ENCODE results near the gene MOG.
A peak's percentile ranks its signal among the peaks of the same experiment; 100 is the strongest.

The MOG gene

DNA sequence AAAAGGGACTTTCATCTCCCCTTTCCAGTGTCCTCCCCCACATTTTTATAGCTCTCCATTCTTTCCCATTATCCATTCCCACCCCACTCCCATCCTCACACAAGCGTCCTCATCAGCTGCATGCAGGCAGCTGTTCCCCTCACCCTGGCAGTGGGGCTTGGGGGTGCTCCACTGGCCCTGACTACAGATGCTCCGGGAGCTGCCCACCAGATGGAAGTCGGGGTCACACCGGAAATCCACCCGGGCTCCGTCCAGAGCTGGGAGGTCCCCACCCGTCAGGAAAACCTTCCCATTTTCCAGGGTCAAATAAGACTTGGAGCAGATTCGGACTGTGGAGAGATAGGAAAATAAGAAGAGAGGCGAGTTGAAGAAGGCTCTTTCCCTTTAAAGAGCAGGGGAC lies 26.6 kb upstream of the MOG start:
- H3K27me3 Mint-ChIP-seq (ENCODE audit: low read depth), result peaks cover 71% of the 10 kb centered on the region
- H3K4me1 Mint-ChIP-seq (ENCODE audit: low read depth), result peaks cover 40% of the 10 kb centered on the region
- no peak overlapping the region for H3K27ac Mint-ChIP-seq
- no peaks in the 10 kb centered on the region for H3K9me3 Mint-ChIP-seq
- no peak overlapping the region for H3K4me3 Mint-ChIP-seq
- peaks cover 1% of the 10 kb centered on the region for H3K36me3 Mint-ChIP-seq (ENCODE audit: low read depth)
- DNase-seq (ENCODE audit: low spot score), result no peak

DNA sequence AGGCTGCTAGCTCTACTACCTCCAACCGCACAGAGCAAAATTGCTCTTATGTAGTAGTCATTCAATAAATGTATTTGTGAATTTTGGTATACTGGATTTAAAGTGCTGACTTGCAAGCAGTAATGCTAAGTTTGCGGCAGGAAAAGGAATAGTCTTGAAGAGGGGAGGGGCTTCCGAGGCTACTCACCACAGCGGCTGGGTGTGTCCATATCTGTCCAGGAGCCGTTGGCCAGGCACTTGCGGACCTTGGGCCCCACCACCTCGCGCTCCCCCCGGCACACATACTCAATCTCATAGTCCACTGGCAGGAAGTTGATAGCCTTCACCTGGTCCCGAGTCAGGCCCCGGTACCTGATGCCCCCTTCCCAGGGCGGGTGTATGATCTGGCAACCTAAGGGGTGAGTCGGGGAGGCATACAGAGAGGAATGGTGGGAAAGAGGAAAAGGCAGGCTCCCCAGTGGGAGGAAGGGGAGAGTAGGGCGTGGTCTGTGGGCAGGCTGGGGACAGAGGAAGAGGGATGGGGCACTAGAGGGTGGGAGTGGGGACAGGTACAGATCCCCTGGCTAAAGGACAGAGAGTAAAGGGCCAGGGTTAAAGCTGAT lies 25.6 kb upstream of the MOG start:
- Mint-ChIP-seq H3K4me3 (peak overlapping the region; percentile 83), H3K9me3 (no peaks in the 10 kb centered on the region), H3K27ac (peak overlapping the region; percentile 38), H3K36me3 (ENCODE audit: low read depth) (peaks cover 1% of the 10 kb centered on the region), H3K4me1 (ENCODE audit: low read depth) (peaks cover 40% of the 10 kb centered on the region), H3K27me3 (ENCODE audit: low read depth) (peaks cover 67% of the 10 kb centered on the region)
- DNase-seq (ENCODE audit: low spot score), result no peak

DNA sequence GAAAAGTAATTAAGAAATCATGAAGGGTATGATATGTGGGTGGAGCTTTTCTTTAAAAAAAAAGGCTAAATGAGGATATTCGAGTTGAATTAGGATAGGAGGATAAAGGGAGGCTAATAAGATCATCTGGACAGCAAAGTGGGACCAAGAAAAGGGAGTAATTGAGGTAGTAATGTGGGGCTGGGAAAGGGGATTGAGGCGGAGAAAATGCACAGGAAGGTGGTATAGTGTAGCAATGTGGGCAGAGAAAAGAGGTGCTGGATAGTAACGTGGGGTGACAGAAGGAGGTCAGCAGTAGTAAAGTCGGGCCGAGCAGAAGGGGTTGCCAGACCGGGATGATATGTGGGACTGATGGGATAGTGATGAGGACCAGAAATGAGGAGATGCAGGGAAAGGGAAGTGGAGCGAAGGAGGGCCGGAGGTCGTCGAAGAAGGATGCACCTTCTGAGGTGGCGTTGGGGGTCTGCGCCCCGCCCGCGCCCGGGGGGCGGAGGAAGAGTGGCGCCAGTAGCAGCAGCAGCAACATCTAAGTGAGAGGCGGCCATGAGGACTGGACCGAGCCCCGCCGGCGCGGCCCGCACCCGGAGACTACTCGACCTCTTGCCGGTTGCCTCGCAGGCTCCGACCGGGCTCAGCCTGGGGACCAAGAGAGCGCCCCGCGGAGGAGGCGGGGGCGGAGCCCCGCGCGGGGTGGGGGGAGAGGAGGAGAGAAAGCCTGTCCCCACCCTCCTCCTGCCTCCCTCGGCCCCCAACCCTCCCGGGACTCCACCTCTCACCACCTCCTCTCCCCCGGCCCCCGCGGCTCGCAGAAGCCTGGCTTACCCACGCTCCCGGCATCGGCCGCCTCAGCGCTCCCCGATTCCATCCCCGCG lies 24.8 kb upstream of the MOG start:
- Mint-ChIP-seq H3K9me3 (no peaks in the 10 kb centered on the region), H3K4me3 (peak overlapping the region; percentile 83)

DNA sequence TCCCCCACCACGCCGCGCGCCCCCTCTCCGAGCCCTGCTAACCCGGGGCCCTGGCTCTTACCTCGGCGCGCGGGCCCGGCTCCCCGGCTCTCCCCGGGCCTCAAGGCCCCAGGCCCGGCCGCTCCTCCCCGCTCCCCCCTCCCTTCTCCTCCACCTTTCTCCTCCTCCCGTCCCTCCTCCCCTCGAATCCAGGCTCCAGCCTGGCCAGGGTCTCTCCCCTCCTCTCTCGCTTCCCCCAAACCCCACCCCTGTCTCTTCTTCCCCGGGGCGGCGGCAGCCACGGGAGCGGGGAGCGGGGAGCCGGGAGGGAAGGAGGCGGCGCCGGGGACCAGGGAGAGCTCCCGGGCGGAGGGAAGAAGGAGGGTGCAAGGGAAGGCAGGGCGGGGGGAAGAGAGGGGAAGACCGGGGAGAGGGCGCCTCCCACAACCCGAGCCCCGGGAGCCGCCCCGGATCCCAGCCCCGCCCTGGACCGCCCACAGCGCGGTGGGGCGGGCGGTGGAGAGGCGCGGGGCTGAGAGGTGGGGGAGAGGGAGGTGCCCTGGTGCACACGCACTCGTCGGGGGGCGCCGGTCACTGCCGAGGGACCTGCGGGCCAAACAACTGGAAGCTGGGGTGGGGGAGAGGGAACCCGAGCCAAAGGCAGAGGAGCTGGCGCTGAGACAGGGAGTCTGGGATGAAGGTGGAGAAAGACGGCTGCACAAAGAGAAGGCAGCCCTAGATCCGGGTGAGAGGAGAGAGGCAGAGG lies 23.9 kb upstream of the MOG start, which contains the start of gene GABBR1:
Gene GABBR1, minus strand, starts transcription at position 395 of the 745 bp plus-strand sequence. CDS start 798 bp downstream, outside the sequence.
- peak; percentile 73 for DNase-seq (ENCODE audit: low spot score)
- Mint-ChIP-seq H3K27ac (peak within 1 kb of the TSS; percentile 76), H3K36me3 (ENCODE audit: low read depth) (peaks cover 1% of the 10 kb centered on the region), H3K9me3 (no peaks in the 10 kb centered on the region), H3K4me3 (peak within 1 kb of the TSS; percentile 83), H3K4me1 (ENCODE audit: low read depth) (peaks cover 43% of the 10 kb centered on the region), H3K27me3 (ENCODE audit: low read depth) (peaks cover 64% of the 10 kb centered on the region)

More for the DNA sequence above, 24.8 kb upstream of the MOG start:
- H3K27ac Mint-ChIP-seq, result peak overlapping the region; percentile 38
- H3K36me3 Mint-ChIP-seq (ENCODE audit: low read depth), result peaks cover 1% of the 10 kb centered on the region
- H3K27me3 Mint-ChIP-seq (ENCODE audit: low read depth), result peaks cover 61% of the 10 kb centered on the region
- peaks cover 41% of the 10 kb centered on the region for H3K4me1 Mint-ChIP-seq (ENCODE audit: low read depth)
- DNase-seq (ENCODE audit: low spot score), result peak; percentile 40

DNA sequence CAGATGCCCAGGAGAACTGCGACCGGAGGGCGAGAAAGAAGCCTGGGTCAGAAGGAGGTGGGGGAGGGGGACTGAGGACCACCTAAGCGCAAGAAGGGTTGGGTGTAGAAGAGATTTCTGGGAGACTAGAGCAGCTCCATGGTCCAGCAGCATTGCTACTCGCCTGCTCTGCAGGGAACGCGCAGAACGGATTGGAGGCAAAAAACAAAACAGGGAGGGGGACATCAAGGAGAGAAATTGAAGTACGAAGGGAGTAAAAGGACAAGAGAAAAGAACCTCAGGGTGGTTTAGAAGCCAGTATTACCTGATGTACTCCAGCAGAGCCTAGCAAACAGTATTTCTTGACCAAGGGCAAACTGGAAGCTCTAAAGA lies 23.4 kb upstream of the MOG start:
- Mint-ChIP-seq H3K27me3 (ENCODE audit: low read depth) (peaks cover 60% of the 10 kb centered on the region), H3K4me3 (peak overlapping the region; percentile 81), H3K27ac (peak overlapping the region; percentile 76), H3K36me3 (ENCODE audit: low read depth) (peaks cover 1% of the 10 kb centered on the region), H3K4me1 (ENCODE audit: low read depth) (peaks cover 40% of the 10 kb centered on the region), H3K9me3 (no peaks in the 10 kb centered on the region)
- no peak for DNase-seq (ENCODE audit: low spot score)

DNA sequence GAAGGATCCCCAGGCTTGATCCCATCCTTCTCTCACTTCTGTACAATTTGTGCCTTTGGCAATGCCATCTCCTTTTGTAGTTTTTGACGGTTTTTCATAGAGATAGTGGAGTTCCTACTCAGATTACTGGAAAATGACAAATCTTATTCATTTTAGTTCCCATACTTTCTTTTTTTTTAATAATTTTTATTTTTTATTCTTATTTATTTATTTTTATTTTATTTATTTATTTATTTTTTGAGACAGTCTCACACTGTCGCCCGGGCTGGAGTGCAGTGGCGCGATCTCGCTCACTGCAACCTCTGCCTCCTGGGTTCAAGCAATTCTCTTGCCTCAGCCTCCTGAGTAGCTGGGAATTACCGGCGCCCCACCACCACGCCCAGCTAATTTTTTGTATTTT lies 19.6 kb upstream of the MOG start:
- DNase-seq (ENCODE audit: low spot score), result no peak
- Mint-ChIP-seq H3K9me3 (no peaks in the 10 kb centered on the region), H3K27me3 (ENCODE audit: low read depth) (peaks cover 26% of the 10 kb centered on the region), H3K4me3 (no peak overlapping the region), H3K36me3 (ENCODE audit: low read depth) (no peaks in the 10 kb centered on the region), H3K27ac (no peak overlapping the region), H3K4me1 (ENCODE audit: low read depth) (peaks cover 24% of the 10 kb centered on the region)

DNA sequence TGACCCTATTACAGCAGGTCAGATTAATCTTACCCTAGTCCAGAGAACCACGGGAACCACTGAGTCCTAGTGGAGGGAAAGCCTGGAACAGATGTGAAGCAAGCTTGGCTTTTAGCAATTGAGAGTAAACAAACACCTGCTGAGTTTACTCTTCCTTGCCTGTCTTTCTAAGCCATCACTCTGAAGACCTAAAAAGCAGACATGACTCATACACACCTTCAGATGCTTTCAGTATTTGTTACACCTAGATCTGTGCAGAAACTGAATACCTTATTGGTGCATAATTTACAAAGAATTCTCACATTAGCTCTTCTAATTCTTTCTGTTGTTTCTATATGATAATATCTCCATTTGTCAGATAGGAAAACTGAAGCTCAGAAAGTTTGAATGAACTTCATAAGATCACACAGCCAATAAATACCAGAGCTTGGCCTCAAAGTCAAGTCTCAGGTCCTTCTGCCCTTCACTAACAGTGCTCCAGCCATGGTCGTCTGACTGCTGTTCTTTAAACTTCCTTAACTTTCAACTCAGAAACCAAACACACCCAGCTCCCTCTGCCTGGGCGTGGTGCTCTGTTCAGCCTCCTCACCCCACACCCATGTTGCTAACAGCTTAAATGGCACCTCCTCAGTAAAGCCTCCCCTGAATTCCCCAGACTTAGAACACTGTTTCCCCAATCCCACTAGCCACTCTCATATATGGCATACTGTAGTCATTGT lies 15.3 kb upstream of the MOG start:
- Mint-ChIP-seq H3K36me3 (ENCODE audit: low read depth) (no peaks in the 10 kb centered on the region), H3K27ac (peak overlapping the region; percentile 92), H3K4me3 (peak overlapping the region; percentile 82), H3K9me3 (no peaks in the 10 kb centered on the region), H3K27me3 (ENCODE audit: low read depth) (peaks cover 9% of the 10 kb centered on the region), H3K4me1 (ENCODE audit: low read depth) (peaks cover 14% of the 10 kb centered on the region)
- no peak for DNase-seq (ENCODE audit: low spot score)

DNA sequence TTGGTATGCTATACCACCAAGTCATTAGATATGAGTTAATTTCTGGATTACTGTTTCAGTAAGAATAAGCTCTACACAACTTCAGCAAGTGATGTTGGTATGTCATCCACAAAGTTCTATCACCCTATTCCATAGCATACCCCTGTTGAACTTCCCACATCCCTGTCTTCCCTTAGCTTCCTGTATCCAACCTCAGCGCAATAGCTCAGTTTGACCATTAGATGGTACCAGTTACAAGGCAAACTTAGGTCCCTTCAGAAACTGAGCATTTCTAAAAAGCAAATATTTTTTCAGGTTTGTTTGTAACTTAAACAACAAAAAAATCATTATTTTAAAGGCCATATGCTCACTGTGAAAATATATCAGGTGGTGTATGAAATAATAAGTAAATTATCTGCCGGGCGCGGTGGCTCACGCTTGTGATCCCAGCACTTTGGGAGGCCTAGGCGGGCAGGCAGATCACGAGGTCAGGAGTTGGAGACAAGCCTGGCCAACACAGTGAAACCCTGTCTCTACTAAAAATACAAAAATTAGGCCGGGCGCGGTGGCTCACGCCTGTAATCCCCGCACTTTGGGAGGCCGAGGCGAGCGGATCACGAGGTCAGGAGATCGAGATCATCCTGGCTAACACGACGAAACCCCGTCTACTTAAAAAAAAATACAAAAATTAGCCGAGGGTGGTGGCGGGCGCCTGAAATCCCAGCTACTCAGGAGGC lies 8.8 kb upstream of the MOG start:
- no peak for DNase-seq (ENCODE audit: low spot score)
- Mint-ChIP-seq H3K4me1 (ENCODE audit: low read depth) (peaks cover 8% of the 10 kb centered on the region), H3K27ac (no peak overlapping the region), H3K9me3 (no peaks in the 10 kb centered on the region), H3K4me3 (no peak overlapping the region), H3K36me3 (ENCODE audit: low read depth) (no peaks in the 10 kb centered on the region), H3K27me3 (ENCODE audit: low read depth) (peaks cover 5% of the 10 kb centered on the region)

DNA sequence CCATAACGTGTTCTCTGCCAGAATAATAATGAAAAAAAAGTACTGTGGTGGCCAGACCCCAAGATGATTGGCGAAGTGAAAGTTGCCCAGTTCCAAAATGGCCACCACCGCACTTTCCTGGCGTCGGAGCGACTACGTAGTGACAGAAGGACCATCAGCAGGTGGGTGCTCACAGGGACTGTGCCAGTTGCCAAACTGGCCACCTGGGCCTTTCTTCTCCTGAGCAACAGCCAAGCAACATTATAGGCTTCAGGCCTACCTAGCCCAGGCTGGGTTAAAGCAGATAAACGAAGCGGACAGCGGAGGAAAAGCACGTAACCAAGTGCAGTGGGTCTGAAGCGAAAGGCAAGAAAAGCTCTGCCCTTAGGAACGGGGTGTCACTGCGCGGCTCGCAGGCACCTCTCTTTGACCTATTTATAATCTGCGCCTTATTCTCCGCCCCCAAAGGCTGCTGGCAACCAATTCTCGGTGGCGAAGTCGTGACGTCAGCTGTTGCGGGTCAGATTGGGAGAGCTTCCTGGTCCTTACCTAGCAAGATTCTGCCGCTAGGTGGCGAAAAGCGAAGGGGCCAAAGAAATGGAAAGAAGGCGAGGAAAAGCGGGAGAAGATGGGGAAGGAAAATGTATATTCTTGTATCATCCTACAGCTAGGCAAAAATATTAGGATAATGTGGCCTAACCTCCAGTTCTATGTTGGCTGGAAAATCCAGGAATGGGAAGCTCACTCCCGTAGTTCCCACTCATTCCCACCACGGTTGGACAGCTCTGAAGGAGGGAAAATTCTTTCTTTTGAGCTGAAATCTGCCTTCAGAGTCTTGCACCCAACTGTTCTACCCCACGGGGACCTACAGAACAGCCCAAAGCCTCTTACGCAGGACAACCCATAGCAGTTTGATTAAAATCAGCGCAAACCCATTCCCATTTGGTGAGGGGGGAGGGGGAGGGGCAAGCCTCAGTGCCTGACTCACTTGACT lies 6.9 kb upstream of the MOG start:
- peak; percentile 94 for DNase-seq (ENCODE audit: low spot score)
- H3K36me3 Mint-ChIP-seq (ENCODE audit: low read depth), result no peaks in the 10 kb centered on the region
- H3K27ac Mint-ChIP-seq, result peak overlapping the region; percentile 100
- H3K9me3 Mint-ChIP-seq, result no peaks in the 10 kb centered on the region
- peaks cover 12% of the 10 kb centered on the region for H3K27me3 Mint-ChIP-seq (ENCODE audit: low read depth)
- H3K4me1 Mint-ChIP-seq (ENCODE audit: low read depth), result peaks cover 8% of the 10 kb centered on the region
- H3K4me3 Mint-ChIP-seq, result peak overlapping the region; percentile 95

DNA sequence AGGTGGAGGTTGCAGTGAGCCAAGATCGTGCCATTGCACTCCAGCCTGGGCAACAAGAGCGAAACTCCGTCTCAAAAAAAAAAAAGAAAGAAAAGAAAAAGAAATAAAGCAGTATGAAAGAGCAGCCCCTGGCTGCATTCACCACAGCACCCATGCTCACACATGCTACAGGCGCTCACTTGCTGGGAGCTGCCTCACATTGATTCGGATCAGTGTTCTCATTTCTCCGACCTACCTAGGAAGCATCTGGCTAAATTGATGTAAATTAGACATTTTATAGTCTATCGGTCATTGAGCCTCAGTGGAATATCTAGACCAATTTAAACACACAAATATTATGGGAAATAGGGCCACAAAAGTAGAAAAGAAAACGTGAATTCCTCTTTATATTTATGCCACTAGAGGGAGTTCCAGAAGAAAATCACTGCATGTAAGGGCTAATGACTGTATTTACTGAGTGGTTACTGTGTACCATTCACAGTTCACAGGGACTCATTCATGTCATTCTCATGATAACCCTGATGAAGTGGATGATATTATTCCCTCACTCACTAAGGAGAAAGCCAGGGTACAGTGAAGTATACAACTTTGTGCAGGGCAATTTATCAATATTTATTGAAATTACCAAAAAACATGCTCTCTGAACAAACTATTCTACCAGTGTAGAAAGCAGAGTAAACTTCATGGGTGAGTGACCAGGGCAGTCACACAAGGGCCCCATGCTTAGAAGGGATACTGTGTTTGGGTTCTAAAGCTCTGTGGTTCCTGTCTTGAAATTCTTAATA lies 5.3 kb upstream of the MOG start:
- no peak for DNase-seq (ENCODE audit: low spot score)
- Mint-ChIP-seq H3K27me3 (ENCODE audit: low read depth) (peaks cover 18% of the 10 kb centered on the region), H3K36me3 (ENCODE audit: low read depth) (no peaks in the 10 kb centered on the region), H3K4me1 (ENCODE audit: low read depth) (peaks cover 10% of the 10 kb centered on the region), H3K4me3 (no peak overlapping the region), H3K27ac (no peak overlapping the region), H3K9me3 (no peaks in the 10 kb centered on the region)

DNA sequence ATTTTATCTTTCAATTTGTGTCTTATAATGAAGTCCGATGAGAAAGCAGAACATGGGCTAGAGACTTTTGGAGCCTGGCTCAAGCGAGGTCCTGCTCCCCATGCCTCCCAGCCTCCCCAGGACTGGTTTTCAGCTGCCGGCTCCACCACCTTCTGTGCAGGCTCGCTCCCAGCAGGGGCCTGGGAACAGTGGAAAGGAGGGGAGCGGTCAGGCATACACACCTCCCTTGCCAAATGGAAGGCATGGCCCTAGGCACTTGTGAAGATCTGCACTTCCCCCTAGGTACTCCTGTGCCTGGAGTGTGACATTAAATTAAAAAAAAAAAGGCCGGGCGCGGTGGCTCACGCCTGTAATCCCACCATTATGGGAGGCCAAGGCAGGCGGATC lies 4.7 kb upstream of the MOG start:
- Mint-ChIP-seq H3K9me3 (no peaks in the 10 kb centered on the region), H3K36me3 (ENCODE audit: low read depth) (no peaks in the 10 kb centered on the region)

More for the DNA sequence above, 4.7 kb upstream of the MOG start:
- Mint-ChIP-seq H3K27me3 (ENCODE audit: low read depth) (peaks cover 18% of the 10 kb centered on the region), H3K4me3 (no peak overlapping the region), H3K4me1 (ENCODE audit: low read depth) (peaks cover 10% of the 10 kb centered on the region), H3K27ac (no peak overlapping the region)
- DNase-seq (ENCODE audit: low spot score), result no peak

All from T-helper 2 cell treated with Interferon-gamma antibody and Interleukin-4, amounts not matched to agents 5 μg/mL and 100 μg/mL, for 36 hours (primary cell).